ENCODE results near the gene HOXD12.

HOXD12 gene

GRCh38 chr2:176149481-176149938 lies 49.9 kb downstream of the HOXD12 start:
- no peak for DNase-seq

DNA sequence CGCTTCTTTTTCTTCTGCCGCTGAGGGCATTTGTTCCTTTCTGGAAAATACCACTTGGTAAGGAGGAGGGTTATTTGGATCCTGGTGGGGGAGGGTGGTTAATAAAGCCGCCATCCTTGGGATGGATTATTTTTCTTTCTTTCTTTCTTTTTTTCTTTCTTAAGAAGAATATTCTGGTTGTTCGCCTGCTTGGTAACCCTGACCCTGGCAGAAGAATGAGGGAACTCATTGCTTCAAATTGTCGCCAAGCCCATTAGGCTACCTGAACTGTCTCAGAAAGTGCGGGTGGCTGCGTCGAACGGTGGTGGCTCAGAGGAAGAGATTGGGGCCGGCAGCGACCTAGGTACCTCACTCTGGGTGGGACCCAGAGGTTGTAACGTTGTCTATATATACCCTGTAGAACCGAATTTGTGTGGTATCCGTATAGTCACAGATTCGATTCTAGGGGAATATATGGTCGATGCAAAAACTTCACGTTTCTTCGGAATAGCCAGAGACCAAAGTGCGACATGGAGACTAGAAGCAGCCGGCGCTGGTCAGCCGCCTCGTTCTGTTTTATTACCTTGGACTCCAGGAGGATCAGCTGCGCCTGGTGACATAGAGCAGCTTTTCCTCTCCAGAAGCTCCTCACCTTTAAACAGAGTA lies 50.5 kb downstream of the HOXD12 start:
- DNase-seq, result no peak

DNA sequence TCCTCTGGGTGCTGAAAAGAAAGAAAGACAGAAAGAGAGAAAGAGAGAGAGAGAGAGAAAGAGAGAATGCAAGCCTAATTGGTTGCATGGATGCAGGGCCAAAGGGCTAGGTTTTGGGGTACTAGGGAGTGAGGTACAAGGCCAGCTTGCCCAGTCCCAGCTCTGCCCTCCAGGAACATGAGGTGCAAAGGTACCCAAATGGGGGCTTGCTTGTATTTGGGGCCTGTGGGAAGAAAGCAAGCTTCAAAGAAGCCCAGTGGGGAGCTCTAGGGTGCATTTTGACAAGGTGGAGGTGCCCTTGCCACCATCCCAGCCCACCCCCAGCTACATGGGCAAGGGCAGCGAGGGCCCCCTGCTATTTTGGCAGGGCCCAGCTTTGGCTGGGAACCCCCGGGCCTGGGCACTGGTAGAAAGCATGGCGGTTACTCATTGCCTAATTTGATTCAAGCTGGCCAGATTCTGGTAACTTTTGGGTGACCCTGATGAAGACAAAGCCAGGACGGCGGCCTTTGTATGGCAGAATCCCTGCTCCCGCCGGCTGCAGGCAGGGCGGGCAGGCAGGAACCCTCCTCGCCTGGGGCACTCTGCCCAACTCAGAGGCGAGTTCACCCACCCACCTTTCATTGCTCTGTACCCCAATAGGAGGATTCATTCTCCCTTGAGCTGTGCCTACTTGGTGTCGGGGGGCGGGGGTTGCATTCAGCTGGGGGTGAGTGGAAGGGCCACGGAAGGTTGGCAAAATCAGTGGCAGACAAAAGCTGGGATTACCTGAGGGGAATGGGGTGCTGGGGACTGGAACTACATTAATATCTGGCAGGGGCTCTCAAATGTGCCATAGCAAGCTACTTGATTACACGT lies 51.2 kb downstream of the HOXD12 start:
- DNase-seq, result no peak

GRCh38 chr2:176151442-176152287 lies 52.1 kb downstream of the HOXD12 start, which contains the start of gene HOXD4:
Gene HOXD4, plus strand, starts transcription at chr2:176151550. Its CDS starts 84 bp downstream, at chr2:176151634.
- DNase-seq, result no peak
